Lower leg skin (tissue), 3 donors: Measurements from ENCODE around the gene SFSWAP.
"Not testable (repeated sequence)": the region's sequence is repeated elsewhere in the genome, so short reads cannot be mapped to it uniquely, and the experiment has no call there.

Source experiments
- CTCF ChIP-seq, 3 donors: fragments of 450-650 bp; IDR thresholded peaks; one replicate each; pipeline ENCODE4 v1.5.1; 2016; ENCODE audit warnings: antibody characterized with exemption in 3 of 3, mild to moderate bottlenecking in 3 of 3, moderate library complexity in 2 of 3
- POLR2A ChIP-seq, 2 donors: fragments of 450-650 bp; IDR thresholded peaks; one replicate each; pipeline ENCODE4 v1.6.1; 2016 to 2017; ENCODE audit warnings: antibody characterized with exemption in 2 of 2, mild to moderate bottlenecking in 1 of 2, moderate library complexity in 1 of 2

DNA sequence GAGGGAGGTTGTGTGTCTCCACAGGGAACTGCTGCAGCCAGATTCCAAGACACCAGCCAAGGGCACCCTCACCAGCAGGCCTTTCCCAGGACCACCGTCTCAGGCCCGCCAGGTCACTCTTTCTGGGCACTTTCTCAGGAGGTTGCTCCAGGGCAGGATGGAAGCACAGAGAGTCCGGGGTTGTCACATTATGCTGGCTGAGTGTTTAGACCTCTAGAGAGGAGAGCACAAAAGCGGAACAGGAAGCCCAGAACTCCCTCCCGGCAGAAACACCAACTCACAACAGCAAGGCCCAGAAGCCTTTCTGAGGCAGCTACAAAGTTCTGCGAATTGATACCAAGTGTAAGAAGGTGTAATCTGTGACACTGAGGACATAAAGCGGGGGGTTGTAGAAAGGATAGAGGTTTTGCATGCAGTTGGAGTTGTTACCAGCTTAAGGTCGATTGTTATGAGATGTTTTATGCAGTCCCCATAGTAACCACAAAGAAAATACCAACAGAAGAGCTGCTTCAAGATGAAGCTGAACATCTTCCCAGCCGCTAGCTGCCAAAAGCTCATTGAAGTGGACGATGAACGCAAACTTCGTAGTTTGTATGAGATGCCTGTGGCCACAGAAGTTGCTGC is 43.8 kb upstream of the SFSWAP start:
- not testable (repeated sequence) for TF ChIP-seq CTCF, POLR2A (IDR thresholded peaks at IDR 0.05)
